ENCODE measurements around the gene IRGC.

DNA sequence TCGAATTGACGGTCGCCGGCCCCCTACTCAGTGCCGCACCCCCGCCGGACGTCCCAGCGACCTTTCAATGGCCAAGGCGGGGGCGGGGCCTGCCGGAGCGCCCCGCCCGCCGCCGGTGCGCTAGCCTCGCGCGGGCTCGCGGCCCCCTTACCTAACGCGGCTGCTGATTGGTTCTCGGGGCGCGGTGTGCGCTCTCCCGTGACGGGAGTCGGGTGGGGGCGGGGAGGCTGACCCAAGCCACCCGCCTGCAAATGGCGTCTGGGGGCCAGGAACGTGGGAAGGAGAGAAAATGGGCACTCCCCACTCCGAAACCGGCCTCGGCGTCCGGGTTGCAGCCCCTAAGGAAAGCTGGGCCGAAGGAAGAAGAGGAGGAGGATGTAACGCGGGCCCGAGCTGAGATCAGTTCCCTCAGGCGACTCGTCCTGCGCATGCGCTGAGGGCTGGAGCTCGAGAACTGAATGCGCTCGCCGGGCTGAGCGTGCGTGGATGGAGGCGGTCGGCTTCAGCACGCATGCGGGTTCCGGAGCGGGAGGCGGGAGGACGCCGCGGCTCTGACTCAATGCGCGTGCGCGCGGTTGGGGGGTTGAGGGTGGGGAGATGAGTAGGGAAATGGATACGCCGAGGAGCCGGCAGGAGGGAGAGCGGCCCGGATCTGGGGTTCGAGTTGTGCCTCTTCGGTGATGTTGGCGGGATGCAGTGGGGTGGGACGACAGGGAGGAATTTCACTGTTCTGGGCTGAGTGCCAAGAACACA lies 38.8 kb downstream of the IRGC start, which contains the start of gene SMG9:
- TF ChIP-seq NR3C1 (CRISPR knock-in tag; conservative IDR thresholded peaks at IDR 0.05; ENCODE audit: low read depth) (no peak), ZNF671 (CRISPR knock-in tag; IDR thresholded peaks at IDR 0.05) (no peak), ZNF532 (CRISPR knock-in tag; IDR thresholded peaks at IDR 0.05; ENCODE audit: borderline replicate concordance) (no peak), FOXP1 (CRISPR knock-in tag; IDR thresholded peaks at IDR 0.05; ENCODE audit: borderline replicate concordance) (no peak; the same call in 1 of the 2 replicates), JUN (CRISPR knock-in tag; IDR thresholded peaks at IDR 0.05) (no peak)
- TF ChIP-seq, protein P1, sequence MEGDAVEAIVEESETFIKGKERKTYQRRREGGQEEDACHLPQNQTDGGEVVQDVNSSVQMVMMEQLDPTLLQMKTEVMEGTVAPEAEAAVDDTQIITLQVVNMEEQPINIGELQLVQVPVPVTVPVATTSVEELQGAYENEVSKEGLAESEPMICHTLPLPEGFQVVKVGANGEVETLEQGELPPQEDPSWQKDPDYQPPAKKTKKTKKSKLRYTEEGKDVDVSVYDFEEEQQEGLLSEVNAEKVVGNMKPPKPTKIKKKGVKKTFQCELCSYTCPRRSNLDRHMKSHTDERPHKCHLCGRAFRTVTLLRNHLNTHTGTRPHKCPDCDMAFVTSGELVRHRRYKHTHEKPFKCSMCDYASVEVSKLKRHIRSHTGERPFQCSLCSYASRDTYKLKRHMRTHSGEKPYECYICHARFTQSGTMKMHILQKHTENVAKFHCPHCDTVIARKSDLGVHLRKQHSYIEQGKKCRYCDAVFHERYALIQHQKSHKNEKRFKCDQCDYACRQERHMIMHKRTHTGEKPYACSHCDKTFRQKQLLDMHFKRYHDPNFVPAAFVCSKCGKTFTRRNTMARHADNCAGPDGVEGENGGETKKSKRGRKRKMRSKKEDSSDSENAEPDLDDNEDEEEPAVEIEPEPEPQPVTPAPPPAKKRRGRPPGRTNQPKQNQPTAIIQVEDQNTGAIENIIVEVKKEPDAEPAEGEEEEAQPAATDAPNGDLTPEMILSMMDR (IDR thresholded peaks at IDR 0.05): no peak
